Stimulated activated CD8-positive, alpha-beta memory T cell treated with anti-CD3 and anti-CD28 coated beads, Interleukin-12 subunit alpha, Interleukin-12 subunit beta, amount 100 ng/mL, for 24 hours (primary cell): Measurements from ENCODE around the gene KRTAP4-16.
"Not testable (repeated sequence)": the region's sequence is repeated elsewhere in the genome, so short reads cannot be mapped to it uniquely, and the experiment has no call there.

Experiments used
- DNase-seq: peaks from one replicate; pipeline ENCODE4 v3.0.0-alpha.2; 2020; ENCODE audit errors: extremely low read depth

KRTAP4-16 gene

DNA sequence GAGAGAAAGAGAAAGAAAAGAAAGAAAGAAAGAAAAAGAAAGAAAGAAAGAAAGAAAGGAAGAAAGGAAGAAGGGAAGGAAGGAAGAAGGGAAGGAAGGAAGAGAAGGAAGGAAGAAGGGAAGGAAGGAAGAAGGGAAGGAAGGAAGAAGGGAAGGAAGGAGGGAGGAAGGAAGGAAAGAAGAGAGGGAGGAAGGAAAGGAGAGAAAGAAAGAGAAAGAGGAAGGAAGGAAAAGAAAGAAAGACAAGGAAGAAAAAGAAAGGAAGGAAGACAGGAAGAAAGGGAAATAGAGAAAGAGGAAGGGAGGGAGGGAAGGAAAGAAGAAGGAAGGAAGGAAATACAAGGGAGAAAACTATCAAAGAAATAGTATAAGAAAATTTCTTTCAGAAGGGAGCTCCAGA, 25.2 kb downstream of the KRTAP4-16 start:
- DNase-seq = no peak

GRCh38 chr17:41073676-41074075, 28.3 kb downstream of the KRTAP4-16 start:
- DNase-seq = no peak

DNA sequence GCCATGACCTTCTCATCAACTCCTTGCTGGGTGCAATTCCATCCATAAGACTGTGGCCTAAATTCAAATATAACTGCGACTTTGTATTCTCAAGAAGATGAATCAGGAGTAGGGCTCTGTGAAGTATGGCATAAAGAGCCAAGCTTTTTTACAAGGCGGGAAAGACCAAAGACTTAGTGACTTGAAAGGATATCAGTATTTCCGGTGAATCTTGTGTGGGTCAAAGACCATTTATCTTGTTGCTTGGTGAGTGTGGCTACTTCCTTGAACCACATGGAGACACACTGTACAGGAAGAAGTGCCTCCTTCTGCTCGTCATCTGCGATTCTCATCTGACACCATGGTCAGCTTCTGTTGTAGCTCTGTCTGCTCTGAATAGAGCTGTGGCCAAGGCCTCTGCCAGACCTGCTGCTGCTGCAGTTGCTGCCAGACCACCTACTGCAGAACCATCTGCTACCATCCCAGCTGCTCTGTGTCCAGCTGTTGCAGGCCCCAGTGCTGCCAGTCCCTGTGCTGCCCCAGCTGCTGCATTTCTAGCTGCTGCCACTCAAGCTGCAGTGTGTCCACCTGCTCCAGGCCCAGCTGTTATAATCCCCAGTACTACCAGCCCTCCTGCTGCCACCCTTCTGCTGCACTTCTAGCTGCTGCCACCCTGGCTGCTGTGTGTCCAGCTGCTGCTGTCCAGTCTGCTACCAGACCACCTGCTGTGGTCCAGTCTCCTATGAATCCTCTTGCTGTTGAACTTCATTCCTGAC, 30.2 kb downstream of the KRTAP4-16 start:
- no peak for DNase-seq

GRCh38 chr17:41069031-41069430, 33.0 kb downstream of the KRTAP4-16 start:
- DNase-seq = no peak

DNA sequence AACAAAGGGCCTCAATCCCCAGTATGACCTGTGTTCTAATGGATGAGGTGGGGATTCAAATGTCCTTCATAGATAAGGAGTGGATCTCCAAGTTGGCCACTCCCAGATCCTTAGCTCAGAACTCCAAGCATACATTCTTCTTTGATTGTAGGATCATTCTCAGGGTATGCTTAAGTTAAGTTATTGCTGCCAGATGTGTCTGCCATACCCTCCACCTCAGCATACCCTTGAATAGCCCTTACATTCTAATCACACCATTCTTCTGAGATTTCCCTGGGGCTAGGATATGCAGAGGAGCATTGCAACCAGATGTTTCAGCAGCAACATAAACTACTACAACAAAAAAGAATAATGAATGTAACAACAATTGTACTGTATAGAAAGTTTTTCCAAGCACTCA, 34.7 kb downstream of the KRTAP4-16 start:
- no peak for DNase-seq

- DNase-seq = no peak
Observed at GRCh38 chr17:41065829-41066624, 36.0 kb downstream of the KRTAP4-16 start, which contains the start of gene KRTAP2-4. KRTAP2-4 (minus strand) TSS chr17:41065879; CDS start chr17:41065845, 34 bp downstream.

DNA sequence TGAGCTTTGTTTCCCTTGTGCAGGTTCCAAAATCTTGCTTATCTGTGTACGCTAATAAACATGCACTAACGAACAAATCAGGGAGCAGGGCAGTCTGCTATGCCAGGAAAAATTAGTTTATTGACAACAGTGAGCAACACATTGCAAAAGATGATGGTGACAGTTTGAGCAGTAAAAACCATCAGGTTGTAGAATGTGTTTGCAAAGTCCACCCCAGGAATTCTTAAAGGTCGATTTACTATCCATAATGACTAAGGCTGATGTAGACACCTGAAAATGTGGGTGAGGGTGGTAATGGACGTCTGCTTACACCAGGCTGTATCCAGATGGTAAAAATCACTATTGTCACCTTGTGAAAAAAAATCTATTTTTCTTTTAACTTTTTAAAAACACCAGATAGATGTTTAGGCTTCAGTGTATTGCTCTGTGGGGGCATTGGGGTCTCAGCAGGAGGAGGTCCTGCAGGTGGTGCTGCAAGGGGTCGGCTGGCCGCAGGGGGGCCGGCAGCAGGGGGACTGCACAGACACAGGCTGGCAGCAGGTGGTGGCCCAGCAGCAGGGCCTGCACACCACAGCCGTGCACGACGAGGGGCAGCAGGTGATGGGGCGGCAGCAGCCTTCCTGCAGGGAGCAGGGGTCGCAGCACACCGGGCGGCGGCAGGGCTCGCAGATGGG, 36.9 kb downstream of the KRTAP4-16 start:
- not testable (repeated sequence) for DNase-seq

- DNase-seq = no peak
Observed at GRCh38 chr17:41064301-41064700, 37.7 kb downstream of the KRTAP4-16 start.

GRCh38 chr17:41063449-41063848, 38.6 kb downstream of the KRTAP4-16 start:
- no peak for DNase-seq

DNA sequence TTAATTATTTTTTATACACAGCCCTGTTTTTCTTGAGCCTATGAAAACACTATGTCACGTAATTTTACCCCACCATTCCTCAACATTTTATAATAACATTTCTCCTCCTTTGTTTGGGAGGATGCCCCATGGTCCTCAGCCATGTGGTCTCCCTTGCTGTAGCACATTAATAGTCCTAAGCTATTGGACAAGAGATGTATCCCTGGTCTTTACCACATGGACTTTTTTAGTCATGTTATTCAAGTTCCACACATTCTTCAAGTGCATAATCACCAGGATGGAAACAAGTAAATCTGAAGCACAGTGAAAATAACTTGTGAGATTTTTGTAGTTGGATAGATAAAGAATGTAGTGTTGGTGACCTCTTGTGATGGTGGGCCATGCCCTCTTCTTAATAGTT, 40.0 kb downstream of the KRTAP4-16 start:
- no peak for DNase-seq

DNA sequence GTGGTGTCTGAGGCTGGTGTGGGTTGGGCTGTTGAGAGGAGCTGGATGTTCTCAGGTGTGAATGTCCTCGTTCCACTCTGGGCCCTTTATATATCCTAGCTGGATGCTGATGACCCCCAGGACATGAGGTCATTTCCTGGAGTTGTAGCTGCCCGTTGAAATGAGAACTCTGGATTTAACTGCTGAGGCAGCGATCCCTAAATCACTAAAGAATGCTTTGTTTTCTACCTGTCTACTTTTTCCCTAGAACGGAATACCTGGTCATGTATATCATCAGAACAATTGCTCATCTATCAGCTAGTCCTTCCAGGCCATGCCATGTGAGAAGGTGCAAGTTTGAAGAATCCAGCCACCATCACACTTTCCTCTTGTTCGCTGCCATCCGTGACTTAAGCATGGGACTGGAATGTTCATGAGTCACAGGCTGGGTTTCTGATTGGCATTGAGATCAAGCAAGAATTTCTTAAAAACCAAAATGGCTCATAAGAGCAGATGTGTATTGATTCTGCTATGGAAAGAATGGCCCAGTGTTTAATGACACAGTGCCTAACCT, 41.9 kb downstream of the KRTAP4-16 start, which contains the start of gene KRTAP2-3:
Gene KRTAP2-3 (minus strand): TSS at position 63 of the 553 bp plus-strand sequence. CDS start 64 bp downstream, outside the sequence.
- no peak for DNase-seq

DNA sequence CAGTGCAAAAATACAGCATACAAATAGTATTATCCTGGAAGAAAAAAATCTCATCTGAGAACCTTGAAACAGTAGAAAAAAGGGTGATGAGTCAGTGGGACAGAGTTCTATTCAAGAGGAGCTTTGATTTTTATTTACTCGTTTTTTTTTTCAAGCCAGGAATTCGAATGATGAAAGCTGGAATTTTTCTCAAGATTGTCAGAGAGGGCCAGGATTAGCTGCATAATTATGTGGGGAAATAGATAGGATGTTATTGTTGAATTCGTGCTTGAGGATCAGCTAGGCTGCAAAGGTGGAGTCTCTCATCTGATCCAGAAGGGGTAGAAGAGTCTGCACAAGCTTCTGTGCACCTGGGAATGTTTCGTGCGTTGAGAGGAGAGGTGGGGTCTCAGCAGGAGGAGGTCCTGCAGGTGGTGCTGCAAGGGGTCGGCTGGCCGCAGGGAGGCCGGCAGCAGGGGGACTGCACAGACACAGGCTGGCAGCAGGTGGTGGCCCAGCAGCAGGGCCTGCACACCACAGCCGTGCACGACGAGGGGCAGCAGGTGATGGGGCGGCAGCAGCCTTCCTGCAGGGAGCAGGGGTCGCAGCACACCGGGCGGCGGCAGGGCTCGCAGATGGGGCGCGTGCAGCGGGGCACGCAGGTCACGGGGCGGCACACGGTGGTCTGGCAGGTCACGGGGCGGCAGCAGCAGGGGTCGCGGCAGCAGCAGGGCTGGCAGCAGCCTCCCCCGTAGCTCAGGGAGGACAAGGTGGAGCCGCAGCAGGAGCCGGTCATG, 42.5 kb downstream of the KRTAP4-16 start:
- DNase-seq = not testable (repeated sequence)

DNA sequence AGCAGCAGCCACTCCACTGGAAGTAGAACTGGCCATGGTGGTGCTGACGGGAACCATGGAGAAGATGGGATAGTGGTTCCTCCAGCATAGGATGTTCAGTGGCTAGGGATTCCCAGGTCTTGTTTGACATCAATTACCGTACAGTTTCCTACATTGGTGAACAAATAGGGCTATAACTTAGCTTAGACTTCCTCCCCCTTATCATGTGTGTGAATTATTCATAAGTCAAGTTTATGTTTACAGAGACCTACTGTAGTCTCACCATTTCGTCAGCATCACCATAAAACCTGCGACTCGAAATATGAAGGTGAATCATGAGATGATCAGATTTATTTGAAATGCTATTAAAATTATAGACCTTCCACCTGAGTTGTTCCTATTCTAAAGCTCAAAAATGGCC, 43.3 kb downstream of the KRTAP4-16 start:
- DNase-seq = no peak

DNA sequence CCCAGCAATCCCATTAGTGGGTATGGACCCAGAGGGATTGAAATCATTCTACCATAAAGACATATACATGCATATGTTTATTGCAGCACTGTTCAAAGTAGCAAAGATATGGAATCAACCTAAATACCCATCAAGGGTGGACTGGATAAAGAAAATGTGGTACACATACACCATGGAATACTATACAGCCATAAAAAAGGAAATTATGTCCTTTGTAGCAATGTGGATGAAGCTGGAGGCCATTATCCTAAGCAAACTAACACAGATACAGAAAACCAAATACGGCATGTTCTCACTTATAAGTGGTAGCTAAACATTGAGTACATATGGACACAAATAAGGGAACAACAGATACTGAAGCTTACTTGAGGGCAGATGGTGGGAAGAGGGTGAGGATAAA, 44.5 kb downstream of the KRTAP4-16 start:
- DNase-seq = no peak

DNA sequence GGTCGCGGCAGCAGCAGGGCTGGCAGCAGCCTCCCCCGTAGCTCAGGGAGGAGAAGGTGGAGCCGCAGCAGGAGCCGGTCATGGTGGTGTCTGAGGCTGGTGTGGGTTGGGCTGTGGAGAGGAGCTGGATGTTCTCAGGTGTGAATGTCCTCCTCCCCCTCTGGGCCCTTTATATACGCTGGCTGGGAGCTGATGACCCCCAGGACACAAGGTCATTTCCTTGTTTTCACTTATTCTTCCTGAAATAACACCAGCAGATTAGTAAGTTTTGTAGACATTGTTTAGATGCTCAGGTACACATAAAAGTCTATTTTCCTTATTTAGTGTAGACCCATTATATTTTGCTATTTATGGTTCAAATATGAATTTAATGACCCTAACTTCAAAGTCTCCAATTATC, 46.9 kb downstream of the KRTAP4-16 start, which contains the start of gene KRTAP2-2:
Gene KRTAP2-2 (minus strand): TSS at position 101 of the 400 bp plus-strand sequence. CDS start 19 bp downstream, at position 82.
- not testable (repeated sequence) for DNase-seq

GRCh38 chr17:41054556-41054955, 47.5 kb downstream of the KRTAP4-16 start:
- DNase-seq = not testable (repeated sequence)

DNA sequence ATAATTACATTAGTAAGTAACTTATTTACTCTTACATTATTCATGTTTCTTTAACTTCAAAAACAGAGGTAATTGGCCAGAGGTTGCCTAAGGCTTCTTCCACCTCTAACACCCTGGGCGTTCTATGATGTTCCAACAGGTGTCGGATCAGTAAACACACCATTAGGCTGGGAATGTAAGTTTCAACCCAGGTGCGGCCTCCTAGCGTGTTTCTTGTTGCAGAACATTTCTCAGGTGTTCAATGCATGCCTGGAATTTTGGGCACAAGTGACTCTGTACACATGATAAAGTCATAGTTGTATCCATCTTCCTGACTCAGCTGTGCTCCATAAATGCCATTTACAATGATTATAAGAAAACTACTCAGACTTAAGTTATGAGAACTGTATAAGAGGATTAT, 48.0 kb downstream of the KRTAP4-16 start:
- DNase-seq = no peak

DNA sequence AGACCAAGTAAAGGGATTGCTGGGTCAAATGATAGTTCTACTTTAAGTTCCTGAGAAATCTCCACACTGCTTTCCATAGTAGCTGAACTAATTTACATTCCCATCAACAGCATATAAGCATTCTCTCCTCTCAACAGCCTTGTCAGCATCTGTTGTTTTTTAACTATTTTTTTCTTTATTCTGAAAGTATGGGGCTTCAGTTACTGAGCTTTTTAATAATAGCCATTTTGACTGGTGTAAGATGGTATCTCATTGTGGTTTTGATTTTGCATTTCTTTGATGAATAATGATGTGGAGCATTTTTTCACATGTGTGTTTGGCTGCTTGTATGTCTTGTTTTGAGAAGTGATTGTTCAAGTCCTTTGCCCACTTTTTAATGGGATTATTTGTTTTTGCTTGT, 49.4 kb downstream of the KRTAP4-16 start:
- no peak for DNase-seq
